HG02973 (cell line): Measurements from ENCODE around the gene MBLAC2.

Source experiments
- ATAC-seq: cut with Tn5 transposase; IDR thresholded peaks from one replicate; pipeline ENCODE4 v1.9.1; 2021; ENCODE audit warnings: moderate library complexity; ENCODE audit not compliant: unreplicated experiment

MBLAC2 gene

GRCh38 chr5:90474235-90475107, at the start of gene MBLAC2, which contains the start of gene POLR3G:
Gene MBLAC2 (minus strand): TSS chr5:90474771. CDS start chr5:90474292, 479 bp downstream.
Gene POLR3G (plus strand): TSS chr5:90474864. CDS start chr5:90485568, 10,704 bp downstream.
- peak; percentile 80 for ATAC-seq

GRCh38 chr5:90519081-90519480, 44.5 kb upstream of the MBLAC2 start:
- ATAC-seq = no peak

DNA sequence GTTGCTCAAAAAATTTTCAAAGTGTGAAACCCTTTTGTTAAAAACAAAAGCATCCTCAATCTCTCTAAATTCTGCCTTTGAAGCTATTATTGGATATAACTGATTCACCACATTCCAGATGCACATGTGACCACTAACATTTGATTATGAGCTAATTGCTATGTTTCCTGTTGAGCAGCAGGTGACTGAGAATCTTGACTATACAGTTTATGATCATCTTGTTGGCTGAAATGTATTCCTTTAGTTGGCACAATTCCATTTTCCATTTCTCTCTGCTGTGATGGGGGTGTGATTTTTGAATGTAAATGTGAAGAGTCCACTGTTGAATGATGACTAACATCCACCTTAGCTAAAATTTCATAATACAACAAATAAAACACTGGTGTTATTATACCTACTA, 44.1 kb upstream of the MBLAC2 start:
- ATAC-seq = no peak

DNA sequence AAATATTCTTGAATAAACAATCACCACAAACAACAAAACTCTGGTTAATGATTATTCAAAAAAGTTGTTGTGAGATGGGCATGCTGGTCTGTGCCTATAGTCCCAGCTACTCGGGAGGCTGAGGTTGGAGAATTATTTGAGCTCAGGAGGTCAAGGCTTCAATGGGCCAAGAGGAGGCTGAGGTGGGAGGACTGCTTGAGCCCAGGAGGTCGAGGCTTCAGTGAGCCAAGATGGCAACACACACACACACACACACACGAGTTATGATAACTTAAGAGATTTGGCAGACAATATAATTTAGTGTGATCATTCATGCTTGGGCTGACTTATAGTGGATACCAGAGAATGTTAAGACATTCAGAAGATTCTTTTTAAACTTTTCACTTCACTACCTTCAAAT, 39.9 kb upstream of the MBLAC2 start:
- ATAC-seq = no peak

DNA sequence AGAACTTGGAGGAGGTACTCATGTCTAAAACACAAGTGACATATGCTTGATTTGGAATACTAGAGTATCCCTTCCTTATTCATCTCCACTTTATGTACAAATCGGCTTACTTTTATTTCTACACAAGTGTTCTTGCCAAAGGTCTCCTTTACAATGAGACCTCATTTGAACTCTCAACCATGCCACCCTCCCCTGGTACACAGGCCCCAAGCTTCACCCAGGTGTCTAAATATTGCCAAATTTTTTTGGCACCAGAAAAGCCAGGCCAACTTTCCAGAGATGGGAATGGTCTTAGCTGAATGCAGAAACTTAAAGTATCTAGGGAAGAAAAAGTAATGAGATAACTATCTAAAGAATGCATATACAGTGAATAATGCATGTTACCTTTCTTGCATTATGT, 35.9 kb upstream of the MBLAC2 start:
- ATAC-seq = no peak

DNA sequence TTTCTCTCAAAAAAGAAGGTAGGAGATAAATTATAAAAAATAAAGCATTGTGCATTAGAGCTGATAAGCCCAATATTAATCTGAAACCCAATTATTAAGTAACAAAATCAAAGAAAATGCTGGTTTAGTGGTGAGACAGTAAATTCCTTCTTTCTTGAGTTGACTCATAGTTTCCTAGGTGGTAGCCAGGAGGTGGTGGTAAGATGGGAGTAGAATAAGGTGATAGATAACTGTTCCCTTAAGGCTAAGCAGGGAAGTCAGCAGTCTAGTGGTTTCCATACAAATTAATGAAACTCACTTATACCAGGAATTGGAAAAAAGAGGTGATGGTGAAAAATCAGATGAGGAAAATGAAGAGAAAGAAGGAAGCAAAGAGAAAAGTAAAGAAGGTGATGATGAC, 31.6 kb upstream of the MBLAC2 start:
- no peak for ATAC-seq

GRCh38 chr5:90504743-90505142, 30.2 kb upstream of the MBLAC2 start:
- no peak for ATAC-seq

DNA sequence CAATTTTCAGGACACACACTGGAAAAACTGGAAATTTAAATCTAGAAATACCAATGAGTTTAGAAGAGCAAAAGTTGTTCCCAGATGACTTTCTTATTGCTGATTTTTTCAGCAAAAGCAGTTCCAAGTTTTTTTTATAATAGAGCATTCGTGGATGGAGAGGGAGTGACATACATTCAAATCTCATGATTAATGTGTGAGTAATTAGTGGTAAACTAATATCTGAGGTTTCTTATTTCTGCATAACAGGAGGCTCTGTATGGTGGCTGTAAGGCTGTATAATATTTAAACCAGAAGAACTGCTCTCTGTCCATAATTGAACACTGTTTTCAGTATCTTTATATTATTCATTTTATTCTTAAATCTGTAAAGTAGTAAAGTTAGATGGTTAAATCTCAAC, 29.0 kb upstream of the MBLAC2 start:
- ATAC-seq = no peak

- ATAC-seq = no peak
Observed at GRCh38 chr5:90495146-90495545, 20.6 kb upstream of the MBLAC2 start.

DNA sequence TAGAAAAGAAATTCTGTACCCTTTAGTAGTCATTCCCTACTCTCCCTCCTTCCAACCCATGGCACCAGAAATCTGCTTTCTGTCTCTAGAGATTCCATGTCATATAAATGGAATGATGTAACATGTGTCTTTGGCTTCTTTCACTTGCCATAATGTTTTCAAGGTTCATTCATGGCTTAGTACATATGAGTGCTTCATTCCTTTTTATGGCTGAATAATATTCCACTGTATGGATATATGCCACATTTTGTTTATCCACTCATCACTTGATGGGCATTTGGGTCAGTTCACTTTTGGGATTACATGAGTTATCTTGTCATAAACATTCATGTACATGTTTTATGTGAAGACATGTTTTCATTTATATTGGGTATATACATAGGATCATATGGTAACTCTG, 19.5 kb upstream of the MBLAC2 start:
- ATAC-seq = no peak

DNA sequence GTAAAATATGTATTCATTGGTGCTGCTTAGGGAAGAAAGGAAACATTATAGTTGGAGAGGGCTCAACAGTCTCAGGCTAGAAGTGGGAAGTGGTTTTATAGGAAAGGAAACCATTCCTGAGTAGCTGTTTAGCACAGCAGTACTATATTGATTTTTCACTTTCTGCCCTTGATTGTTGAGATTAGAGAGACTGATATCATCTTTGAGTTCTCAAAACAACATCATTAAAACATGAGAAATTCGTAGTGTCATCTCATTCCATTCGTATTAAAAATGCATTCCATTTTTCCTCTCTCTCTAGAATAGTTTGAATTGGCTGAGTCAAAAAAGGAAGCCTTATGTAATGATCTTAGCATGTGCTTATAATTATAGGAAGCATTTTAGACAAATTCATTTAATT, 14.2 kb upstream of the MBLAC2 start:
- ATAC-seq = no peak

GRCh38 chr5:90484540-90484939, 10.0 kb upstream of the MBLAC2 start:
- no peak for ATAC-seq

DNA sequence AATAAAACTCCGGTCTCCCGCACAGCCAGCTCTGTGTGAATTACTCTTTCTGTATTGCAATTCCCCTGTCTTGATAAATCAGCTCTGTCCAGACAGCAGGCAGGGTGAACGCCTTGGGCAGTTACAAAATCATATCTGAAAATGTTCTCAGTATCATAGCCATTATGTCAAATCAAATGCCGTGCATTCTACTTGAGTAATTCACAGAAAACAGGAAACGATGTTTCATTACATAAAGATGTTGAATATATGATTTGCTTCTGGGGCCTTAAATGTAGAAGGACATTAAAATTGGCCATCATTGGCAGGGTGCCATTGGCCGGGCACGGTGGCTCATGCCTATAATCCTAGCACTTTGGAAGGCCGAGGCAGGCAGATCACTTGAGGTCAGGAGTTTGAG, 8.6 kb upstream of the MBLAC2 start:
- ATAC-seq = no peak

DNA sequence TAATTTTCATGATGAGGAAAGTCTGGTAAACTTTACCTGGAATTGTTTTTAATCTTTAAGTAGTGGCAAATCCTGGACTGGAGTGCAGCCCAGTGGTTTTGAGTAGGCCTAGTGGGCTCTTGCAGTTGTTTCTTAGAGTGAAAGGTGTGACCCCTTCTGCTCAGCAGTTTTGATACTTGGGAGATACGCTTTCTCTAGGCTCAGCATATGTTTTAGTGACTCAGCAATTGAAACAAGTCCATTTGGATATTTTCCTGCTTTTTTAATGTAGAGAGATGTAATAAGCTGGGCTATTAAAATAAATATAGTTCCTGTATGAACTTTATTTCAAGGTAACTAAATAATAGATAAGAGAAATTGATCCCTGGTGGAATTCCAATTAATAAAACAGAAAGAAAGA, 6.1 kb upstream of the MBLAC2 start:
- no peak for ATAC-seq

DNA sequence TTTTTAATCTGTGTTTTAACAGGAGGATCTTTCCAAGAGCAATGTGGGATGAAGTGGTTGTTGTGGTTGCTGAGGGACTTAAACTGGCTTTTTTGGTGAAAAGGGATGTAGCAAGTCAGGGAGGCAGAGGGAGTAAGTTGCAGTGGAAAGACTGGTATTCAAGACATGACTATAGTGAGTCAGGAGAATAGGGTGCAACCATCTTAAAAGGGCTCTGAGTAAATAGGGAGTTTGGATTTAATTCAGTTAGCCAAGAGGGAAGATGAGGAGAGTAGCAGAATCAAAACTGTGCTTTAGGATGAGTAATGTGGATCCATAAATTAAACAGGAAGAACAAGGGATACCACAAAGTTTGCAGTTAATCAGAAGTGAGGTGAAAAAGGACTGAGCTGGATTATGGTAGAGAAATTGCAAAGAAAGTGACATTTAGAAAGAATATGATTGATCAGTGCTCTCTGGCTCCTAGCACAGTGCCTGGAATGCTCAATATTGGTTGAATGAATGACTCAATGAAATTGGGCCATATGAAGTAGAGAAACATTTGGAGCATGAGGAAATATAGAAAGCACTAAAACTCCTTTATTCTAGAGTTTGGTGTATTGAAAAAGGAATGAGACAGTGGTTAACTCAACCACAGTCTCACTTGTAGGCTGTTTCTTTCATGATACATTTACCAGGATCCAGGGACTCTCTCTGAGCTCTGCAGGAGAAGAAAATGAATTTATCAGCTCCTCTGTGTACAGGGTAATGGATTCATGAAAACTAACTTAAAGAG, 5.2 kb upstream of the MBLAC2 start:
- no peak for ATAC-seq

DNA sequence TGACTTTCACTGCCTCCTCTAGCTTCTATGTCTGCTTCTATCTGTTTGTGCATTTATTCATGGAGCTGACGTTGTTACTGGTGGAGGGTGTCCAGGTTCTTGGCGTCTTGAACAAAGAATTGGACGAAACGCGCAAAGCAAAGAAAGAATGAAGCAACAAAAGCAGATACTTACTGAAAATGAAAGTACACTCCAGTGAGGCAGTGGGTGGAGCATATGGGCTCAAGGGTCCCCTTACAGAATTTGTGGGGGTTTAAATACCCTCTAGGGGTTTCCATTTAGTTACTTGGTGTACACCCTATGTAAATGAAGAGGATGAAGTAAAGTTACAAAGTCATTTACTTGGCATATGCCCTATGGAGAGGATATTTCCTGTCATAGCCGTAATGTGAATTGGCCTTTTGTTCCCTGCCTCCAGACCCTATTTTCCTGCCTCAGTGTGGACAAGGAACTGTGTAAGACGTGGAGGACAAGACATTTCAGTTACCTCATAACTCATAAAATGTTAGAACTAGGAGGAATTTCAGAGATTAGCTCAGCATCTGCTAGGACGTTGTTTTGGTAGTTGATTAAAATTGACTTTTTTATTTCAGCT, 3.1 kb upstream of the MBLAC2 start:
- no peak for ATAC-seq

DNA sequence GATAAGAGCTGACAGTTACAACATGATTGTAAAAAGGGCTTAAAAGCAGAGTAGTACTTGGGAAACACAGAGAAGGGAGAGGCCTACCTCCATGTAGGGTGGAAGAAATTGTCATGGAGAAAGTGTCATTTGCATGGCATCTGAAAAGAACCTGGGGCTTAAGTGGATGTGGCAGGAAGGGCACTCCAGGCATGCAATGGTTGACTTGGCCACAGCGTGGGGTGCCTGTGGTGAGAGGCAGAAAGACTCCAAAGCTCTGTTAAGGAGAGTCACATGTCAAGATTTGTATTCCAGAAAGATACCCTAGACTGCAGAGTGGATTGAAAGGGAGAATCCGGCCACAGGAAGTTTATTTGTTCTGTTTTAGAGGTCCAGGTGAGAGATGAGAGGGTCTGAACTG, 2.5 kb upstream of the MBLAC2 start:
- no peak for ATAC-seq

DNA sequence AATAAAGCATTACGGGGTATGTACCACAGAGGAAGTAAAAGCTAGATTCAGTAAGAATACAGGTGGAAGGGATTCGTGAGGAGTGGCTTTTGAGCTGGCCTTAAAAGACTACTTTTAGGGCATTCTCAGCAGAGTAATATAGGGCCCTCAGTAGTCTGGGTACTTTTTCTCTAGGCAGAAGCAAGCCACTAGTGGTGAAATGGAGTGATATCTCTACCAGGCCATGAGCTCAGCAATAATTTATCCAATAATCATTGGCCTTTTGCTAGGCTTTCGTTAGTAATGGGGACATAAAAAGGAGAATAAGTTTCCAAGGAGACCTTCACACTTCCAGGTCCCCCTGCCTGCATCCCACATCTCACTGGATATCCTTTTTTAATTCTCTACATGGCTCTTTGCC, 1.8 kb upstream of the MBLAC2 start:
- ATAC-seq = no peak

- no peak for ATAC-seq
Observed at GRCh38 chr5:90475436-90475980, 937 bp upstream of the MBLAC2 start.

- ATAC-seq = peak; percentile 12
Observed at GRCh38 chr5:90473396-90474234, 956 bp downstream of the MBLAC2 start.
